ENCODE results near the gene SCYGR1. TPM values are rescaled to one million over a fixed set of nuclear protein-coding genes. Genes with fewer than 3 reads are reported as not detected.

The SCYGR1 gene
- polyA plus RNA-seq, 3 donors: not detected

- no peak overlapping the region for H3K27ac ChIP-seq (ENCODE audit: low read depth, low read length)
- 67 to 78% (median 76%) methylated on average over 2 of the region's 2 CpGs for WGBS, 3 donors
These were observed 43.5 kb downstream of the SCYGR1 start for GRCh38 chr2:227344231-227344630.

- H3K27ac ChIP-seq (ENCODE audit: low read depth, low read length): no peak overlapping the region
- 85 to 90% (median 88%) methylated on average over 2 of the region's 2 CpGs for WGBS, 3 donors
These were observed 46.2 kb downstream of the SCYGR1 start for GRCh38 chr2:227341553-227341952.

GRCh38 chr2:227340106-227340505, 47.6 kb downstream of the SCYGR1 start:
- WGBS, 3 donors: 76 to 80% (median 77%) methylated on average over 6 of the region's 6 CpGs
- no peak overlapping the region for H3K27ac ChIP-seq (ENCODE audit: low read depth, low read length)

GRCh38 chr2:227339098-227339599, 48.6 kb downstream of the SCYGR1 start:
- 40 to 100% (median 95%) methylated on average over 2 of the region's 2 CpGs for WGBS, 3 donors
- no peak overlapping the region for H3K27ac ChIP-seq (ENCODE audit: low read depth, low read length)

Other genes with a start within 250 kb of the SCYGR1 start
- gene COL4A4, start 223.7 kb downstream of the SCYGR1 start, polyA plus RNA-seq: 1 to 10 TPM in 1 of 3 donors, under 1 TPM in 2; 0.18 to 1.6 (median 0.67) TPM
- under 1 TPM; 0.24 to 0.78 (median 0.56) TPM for gene COL4A3, start 223.3 kb downstream of the SCYGR1 start, polyA plus RNA-seq
- 10 to 100 TPM; 45.3 to 74.9 (median 54.9) TPM for gene MFF, start 62.7 kb downstream of the SCYGR1 start, polyA plus RNA-seq
- under 1 TPM; 0.05 to 0.22 (median 0.12) TPM for gene TM4SF20, start 8.6 kb downstream of the SCYGR1 start, polyA plus RNA-seq
- 100 to 1,000 TPM in 1 of 3 donors, 10 to 100 TPM in 2; 23.6 to 101 (median 68.2) TPM for gene AGFG1, start 84.2 kb upstream of the SCYGR1 start, polyA plus RNA-seq
- not detected for gene SCYGR2, start 210.9 kb upstream of the SCYGR1 start, polyA plus RNA-seq
- not detected for gene SCYGR3, start 226.9 kb upstream of the SCYGR1 start, polyA plus RNA-seq
- under 1 TPM in 1 of 3 donors, not detected in 2; 0.22 TPM for gene SCYGR4, start 229.5 kb upstream of the SCYGR1 start, polyA plus RNA-seq